GM19099 (cell line): Measurements from ENCODE around the gene TMEM11.

Experiments used
- POLR2A ChIP-seq: IDR thresholded peaks from 3 replicates; pipeline ENCODE4 v1.6.1; 2011; ENCODE audit warnings: low read depth; ENCODE audit not compliant: insufficient read length; ENCODE audit errors: extremely low read depth

The TMEM11 gene

GRCh38 chr17:21247552-21248258, 33.7 kb upstream of the TMEM11 start:
- TF ChIP-seq POLR2A = no peak

- TF ChIP-seq POLR2A = no peak
Observed at GRCh38 chr17:21246698-21247097, 32.7 kb upstream of the TMEM11 start.

- no peak for TF ChIP-seq POLR2A
Observed at GRCh38 chr17:21245639-21246084, 31.7 kb upstream of the TMEM11 start.

- no peak for TF ChIP-seq POLR2A
Observed at GRCh38 chr17:21243516-21244303, 29.7 kb upstream of the TMEM11 start.

DNA sequence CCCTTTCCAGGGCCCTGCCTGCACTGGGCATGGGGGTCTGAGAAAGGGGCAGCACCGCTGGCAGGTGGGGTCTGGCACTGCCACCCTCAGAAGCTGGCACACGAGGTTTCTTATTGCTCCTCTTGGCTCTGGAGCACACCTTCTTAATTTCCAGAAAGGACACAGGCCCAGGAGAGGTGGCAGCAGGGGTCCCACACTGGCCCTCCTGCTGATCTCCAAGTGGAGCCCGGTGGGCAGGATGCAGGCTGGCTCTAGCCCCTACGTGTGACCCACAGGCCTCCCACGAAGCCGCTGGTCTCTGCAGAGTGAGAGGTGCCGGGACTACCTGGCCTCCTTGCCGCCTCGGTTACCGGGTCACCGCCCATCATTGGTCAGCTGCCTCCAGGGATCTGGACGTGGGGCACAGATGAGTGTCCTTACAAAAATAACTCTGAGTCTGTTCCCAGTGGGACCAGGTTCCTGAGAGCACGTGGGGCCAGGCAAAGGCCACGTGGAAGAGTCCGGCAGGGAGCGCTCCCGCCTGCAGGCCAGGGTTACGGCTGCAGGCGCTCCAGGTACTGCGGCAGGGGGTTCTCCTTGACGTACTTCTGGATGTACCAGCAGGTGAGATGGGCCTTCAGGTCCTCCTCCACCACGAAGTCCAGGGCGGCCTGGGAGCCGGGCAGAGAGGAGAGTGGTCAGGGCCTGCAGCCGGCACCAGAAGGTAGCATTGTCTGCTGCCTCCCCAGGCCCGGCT, 29.0 kb upstream of the TMEM11 start:
- no peak for TF ChIP-seq POLR2A

DNA sequence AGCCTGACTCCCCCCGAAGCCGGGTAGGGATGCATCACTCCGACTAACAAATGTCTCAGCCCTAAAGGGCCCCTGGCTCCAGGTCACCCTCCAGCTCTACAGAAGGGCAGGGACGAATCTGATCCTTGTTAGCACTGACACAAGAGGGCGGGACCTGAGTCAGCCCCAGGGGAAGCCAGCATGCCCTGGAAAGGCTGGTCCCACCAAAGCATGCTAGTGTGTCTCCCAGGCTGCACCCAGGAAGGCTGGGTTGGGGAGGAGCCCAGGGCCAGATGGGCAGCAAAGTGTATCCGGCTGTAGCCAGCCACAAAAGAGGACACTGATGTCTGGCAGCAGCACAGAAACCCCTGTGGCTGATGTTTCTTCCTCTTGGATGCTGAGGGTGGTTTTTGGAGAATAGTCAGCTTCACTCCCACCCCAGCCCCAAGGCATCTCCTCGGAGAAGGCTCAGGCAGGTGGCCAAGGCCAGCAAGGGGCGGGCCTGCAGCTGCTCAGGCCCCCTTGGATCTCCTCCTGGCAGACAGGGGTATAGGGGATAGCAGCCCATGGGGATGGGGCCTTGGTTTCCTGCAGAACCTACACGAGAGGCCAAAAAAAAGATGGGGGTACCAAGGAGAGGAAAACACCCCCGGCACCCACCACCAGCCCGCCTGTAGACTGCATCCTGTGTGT, 28.2 kb upstream of the TMEM11 start:
- TF ChIP-seq POLR2A = no peak

DNA sequence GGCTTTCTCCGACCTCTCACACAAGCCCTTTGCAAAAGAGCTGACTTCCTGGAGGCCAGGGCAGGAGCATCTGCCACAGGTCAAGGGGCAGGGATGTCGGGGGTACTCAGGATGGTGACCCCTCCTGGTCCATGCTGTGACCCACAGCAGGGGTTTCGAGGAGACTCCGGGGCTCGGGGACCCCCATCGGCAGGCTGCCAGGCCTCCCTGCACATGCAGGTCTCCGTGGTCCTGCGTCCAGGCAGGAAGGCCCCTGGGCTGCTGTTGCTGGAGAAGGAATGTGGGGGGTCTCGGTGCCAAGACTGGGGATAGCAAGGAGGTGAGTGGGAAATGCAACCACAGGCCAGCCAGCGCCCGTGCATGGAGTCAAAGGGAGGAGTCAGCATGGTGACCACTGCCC, 27.6 kb upstream of the TMEM11 start:
- TF ChIP-seq POLR2A = no peak

- TF ChIP-seq POLR2A = no peak
Observed at GRCh38 chr17:21240369-21241055, 26.6 kb upstream of the TMEM11 start.

GRCh38 chr17:21239680-21240368, 25.9 kb upstream of the TMEM11 start:
- no peak for TF ChIP-seq POLR2A

DNA sequence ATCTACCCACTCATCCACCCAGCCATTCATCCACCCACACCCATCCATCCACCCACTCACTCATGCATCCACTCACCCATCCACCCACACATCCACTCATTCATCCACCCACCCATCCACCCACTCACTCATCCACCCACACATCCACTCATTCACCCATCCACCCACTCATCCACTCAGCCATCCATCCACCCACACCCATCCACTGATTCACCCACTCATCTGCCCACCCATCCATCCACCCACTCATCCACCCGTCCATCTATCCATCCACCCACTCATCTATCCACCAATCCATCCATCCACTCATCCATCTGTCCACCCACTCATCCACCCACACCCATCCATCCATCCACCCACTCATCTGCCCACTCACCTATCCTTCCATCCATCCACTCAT, 22.0 kb upstream of the TMEM11 start:
- no peak for TF ChIP-seq POLR2A

DNA sequence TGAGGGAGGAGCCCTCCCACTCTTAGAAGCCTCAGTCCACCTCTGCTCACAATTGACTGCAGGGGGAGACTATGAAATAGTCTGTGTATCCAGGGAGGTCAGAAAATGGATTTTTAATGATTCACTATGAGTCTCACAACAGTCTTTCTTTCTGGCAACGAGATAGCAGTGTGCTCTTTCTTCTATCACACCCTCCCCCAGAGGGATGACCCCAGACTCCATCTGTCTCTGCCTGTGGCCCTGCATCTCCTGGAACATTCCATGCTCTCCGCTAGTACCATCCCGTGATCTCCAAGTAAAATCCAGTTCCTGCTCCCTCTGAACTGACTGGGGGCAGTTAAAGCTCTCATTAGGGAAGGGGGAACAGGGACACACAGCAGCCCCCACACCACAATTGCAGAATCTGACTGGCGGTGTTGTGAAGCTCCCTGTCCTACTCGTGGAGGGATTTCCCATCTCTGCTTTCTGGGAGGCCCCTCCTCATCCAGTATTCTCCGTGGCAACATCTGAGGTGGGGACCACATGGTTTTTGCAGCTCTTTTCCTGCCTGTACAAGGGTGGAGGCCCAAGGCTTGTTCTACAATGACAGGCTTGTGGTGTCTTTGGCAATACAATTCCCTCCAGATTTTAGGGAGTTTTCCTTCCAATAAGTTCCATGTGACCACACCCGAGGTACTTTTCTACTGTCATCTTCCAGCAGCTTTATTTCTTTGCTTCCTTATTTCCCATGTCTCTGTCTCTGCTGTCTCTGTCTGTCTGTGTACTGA, 19.8 kb upstream of the TMEM11 start:
- TF ChIP-seq POLR2A = no peak

- TF ChIP-seq POLR2A = no peak
Observed at GRCh38 chr17:21232033-21232749, 18.2 kb upstream of the TMEM11 start.

- TF ChIP-seq POLR2A = no peak
Observed at GRCh38 chr17:21231533-21231932, 17.6 kb upstream of the TMEM11 start.
